ENCODE data around the gene LGI4.

GRCh38 chr19:35117799-35118198 is 17.1 kb downstream of the LGI4 start:
- TF ChIP-seq CTCF (conservative IDR thresholded peaks at IDR 0.05; ENCODE audit: low read depth in 2 of 2) (no peak), EZH2 (IDR thresholded peaks at IDR 0.05; ENCODE audit: low read depth, unreplicated experiment) (no peak), POLR2AphosphoS5 (IDR thresholded peaks at IDR 0.05; ENCODE audit: low read depth) (no peak), REST (IDR thresholded peaks at IDR 0.05; ENCODE audit: unreplicated experiment) (no peak), ZNF114 (CRISPR knock-in tag; IDR thresholded peaks at IDR 0.05) (no peak), ZNF331 (CRISPR knock-in tag; IDR thresholded peaks at IDR 0.05; ENCODE audit: low read depth) (no peak), EZH2phosphoT487 (IDR thresholded peaks at IDR 0.05; ENCODE audit: unreplicated experiment) (no peak), NANOG (IDR thresholded peaks at IDR 0.05; ENCODE audit: borderline replicate concordance) (no peak), CREB1 (CRISPR knock-in tag; IDR thresholded peaks at IDR 0.05; ENCODE audit: low read depth) (no peak), JUNB (IDR thresholded peaks at IDR 0.05; ENCODE audit: unreplicated experiment) (no peak), STAT1 (IDR thresholded peaks at IDR 0.05; ENCODE audit: unreplicated experiment) (no peak)
- TF ChIP-seq, protein P1, sequence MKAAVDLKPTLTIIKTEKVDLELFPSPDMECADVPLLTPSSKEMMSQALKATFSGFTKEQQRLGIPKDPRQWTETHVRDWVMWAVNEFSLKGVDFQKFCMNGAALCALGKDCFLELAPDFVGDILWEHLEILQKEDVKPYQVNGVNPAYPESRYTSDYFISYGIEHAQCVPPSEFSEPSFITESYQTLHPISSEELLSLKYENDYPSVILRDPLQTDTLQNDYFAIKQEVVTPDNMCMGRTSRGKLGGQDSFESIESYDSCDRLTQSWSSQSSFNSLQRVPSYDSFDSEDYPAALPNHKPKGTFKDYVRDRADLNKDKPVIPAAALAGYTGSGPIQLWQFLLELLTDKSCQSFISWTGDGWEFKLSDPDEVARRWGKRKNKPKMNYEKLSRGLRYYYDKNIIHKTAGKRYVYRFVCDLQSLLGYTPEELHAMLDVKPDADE (IDR thresholded peaks at IDR 0.05): no peak

Measured in GM23338 (cell line).